Activated CD4-positive, alpha-beta memory T cell treated with anti-CD3 and anti-CD28 coated beads, Interleukin-2, amount 10 ng/mL, durations not matched to agents 7 days and 5 days (primary cell): ENCODE data around the gene ZNF580. TPM values are rescaled to one million over a fixed set of nuclear protein-coding genes. Genes with fewer than 3 reads are reported as not detected.
A peak's percentile ranks its signal among the peaks of the same experiment; 100 is the strongest.

Experiments
- CTCF ChIA-PET: fragments of 350-600 bp; sonication (Branson Sonifier 250); formaldehyde crosslinking; loops from one replicate; lab custom pipeline; 2021; ENCODE audit warnings: antibody characterized with exemption, inconsistent platforms; lab: Charles Lee
- POLR2A ChIA-PET: fragments of 350-600 bp; sonication (Branson Sonifier 250); formaldehyde crosslinking; loops from one replicate; lab custom pipeline; 2021; ENCODE audit warnings: antibody characterized with exemption; lab: Charles Lee
- DNase-seq: peaks from one replicate; pipeline ENCODE4 v3.0.0-alpha.2; 2020
- H3K27ac Mint-ChIP-seq: one replicate; pipeline ENCODE4 v1.8.0; 2021; ENCODE audit warnings: mild to moderate bottlenecking, mixed read lengths
- H3K27me3 Mint-ChIP-seq: one replicate; pipeline ENCODE4 v1.8.0; 2021; ENCODE audit warnings: mixed read lengths
- H3K36me3 Mint-ChIP-seq: one replicate; pipeline ENCODE4 v1.8.0; 2021; ENCODE audit warnings: low read depth, mixed read lengths
- H3K4me1 Mint-ChIP-seq: one replicate; pipeline ENCODE4 v1.8.0; 2021; ENCODE audit warnings: mixed read lengths
- H3K4me3 Mint-ChIP-seq: one replicate; pipeline ENCODE4 v1.8.0; 2021; ENCODE audit warnings: mild to moderate bottlenecking, mixed read lengths
- H3K9me3 Mint-ChIP-seq: one replicate; pipeline ENCODE4 v1.8.0; 2021; ENCODE audit warnings: mixed read lengths
- total RNA-seq, 2 experiments: library from RNA; stranded (reverse); gene quantifications; one replicate each; pipeline ENCODE4 v1.2.3, GENCODE V29; 2021

Gene ZNF580
- total RNA-seq, 2 experiments from 2014 or later, result 35.7 to 39.7 TPM

DNA sequence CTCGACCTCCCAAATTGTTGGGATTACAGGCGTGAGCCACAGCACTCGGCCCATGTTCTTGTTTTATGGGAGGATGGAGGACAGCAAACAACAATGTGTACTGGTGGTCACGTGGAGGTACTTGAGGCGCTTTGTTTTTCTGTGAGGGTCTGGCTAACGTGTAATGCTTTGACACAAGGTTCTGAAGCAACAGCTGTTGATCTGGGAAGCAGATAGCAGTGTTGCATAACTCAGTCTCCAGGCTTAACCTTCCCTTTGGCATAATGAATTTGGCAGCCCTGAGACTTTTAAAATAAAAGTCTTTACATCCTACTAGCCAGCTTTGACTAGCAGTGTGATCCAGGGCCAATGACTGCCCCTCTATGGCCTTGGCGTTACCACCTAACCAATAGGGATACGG, 6.9 kb upstream of the ZNF580 start:
- Mint-ChIP-seq H3K36me3 (peaks cover 26% of the 10 kb centered on the region), H3K9me3 (peaks cover 2% of the 10 kb centered on the region), H3K4me1 (peaks cover 57% of the 10 kb centered on the region), H3K27me3 (peaks cover 3% of the 10 kb centered on the region), H3K4me3 (peak overlapping the region; percentile 99), H3K27ac (peak overlapping the region; percentile 100)
- no peak for DNase-seq
- POLR2A ChIA-PET, result interaction anchor here (1.2 to 4.0 kb wide), 7 partner anchors 9 to 54 kb away, joined by 3 to 14 read pairs (median 5); partner anchors contain the start of genes FIZ1, U2AF2, ZNF524 and ZNF579
- CTCF ChIA-PET, result interaction anchor here (0.7 to 3.4 kb wide), 19 partner anchors 9 to 177 kb away, joined by 4 to 30 read pairs (median 15); partner anchors contain the start of genes CCDC106, FIZ1, U2AF2 and ZNF524

DNA sequence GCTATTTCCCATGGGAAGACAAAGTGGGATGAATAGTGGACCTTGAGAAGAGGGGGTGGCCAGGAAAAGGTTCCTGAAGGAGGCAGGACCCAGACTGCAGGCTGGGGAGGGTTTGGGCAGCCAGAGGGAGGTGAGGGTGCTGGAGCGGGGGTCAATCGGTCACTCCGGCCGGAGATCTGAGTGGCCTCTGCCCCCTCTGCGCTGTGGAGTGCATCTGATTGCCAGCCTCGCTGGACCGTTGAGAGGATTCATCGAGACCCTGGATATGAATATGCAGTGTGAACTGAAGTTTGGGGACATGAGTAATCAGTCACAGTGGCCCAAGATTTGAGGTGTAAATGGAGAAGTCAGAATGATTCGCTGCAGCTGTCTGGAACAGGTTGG, 5.5 kb upstream of the ZNF580 start:
- H3K36me3 Mint-ChIP-seq, result peaks cover 30% of the 10 kb centered on the region
- H3K9me3 Mint-ChIP-seq, result peaks cover 2% of the 10 kb centered on the region
- ChIA-PET POLR2A (interaction anchor here (0.7 to 2.8 kb wide), 17 partner anchors 8 to 376 kb away, joined by 3 to 17 read pairs (median 4); partner anchors contain the start of genes CCDC106, FIZ1, PPP6R1 and U2AF2), CTCF (interaction anchor here (1.0 to 3.4 kb wide), 4 partner anchors 10 to 132 kb away, joined by 3 to 30 read pairs (median 13); partner anchors contain the start of genes CCDC106 and ZNF784)
- H3K27me3 Mint-ChIP-seq, result peaks cover 3% of the 10 kb centered on the region
- no peak for DNase-seq
- peak overlapping the region; percentile 100 for H3K27ac Mint-ChIP-seq
- H3K4me1 Mint-ChIP-seq, result peaks cover 72% of the 10 kb centered on the region
- peak overlapping the region; percentile 99 for H3K4me3 Mint-ChIP-seq

DNA sequence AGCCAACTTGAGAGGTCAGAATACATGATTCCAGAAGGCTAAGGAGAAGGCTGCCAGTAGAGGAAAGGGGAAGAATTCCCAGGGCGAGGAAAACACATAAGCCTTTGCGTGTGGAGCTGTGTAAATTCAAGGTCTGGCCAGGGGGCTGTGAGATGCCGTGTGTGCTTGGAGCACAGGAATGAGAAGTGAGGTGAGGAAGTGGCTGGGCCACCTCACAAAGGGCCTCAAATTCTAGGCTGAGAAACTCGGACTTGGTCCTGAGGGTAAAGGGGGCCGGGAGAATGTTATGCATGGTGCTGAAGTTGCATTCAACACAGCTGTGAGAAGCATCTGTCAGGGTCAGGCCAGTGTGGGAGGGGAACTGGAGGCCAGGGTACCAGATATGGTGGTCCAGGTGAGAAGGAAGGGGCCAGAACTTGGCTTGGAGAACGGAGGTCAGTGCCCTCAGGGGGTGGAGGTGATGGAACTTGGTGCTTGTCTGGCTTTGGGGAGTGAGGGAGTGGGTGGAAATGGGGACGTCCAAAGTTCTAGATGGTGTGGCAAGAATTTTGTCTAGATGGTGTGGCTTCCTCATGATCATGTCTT, 4.9 kb upstream of the ZNF580 start:
- Mint-ChIP-seq H3K27ac (peak overlapping the region; percentile 100), H3K4me3 (peak overlapping the region; percentile 99), H3K4me1 (peaks cover 75% of the 10 kb centered on the region), H3K9me3 (peaks cover 2% of the 10 kb centered on the region), H3K36me3 (peaks cover 30% of the 10 kb centered on the region), H3K27me3 (peaks cover 3% of the 10 kb centered on the region)
- DNase-seq, result no peak
- ChIA-PET CTCF (interaction anchor here (1.0 to 1.6 kb wide), 2 partner anchors 18 to 132 kb away, joined by 3 to 5 read pairs; no protein-coding TSS in a partner anchor), POLR2A (interaction anchor here (0.7 to 2.8 kb wide), 11 partner anchors 9 to 555 kb away, joined by 3 to 17 read pairs (median 4); partner anchors contain the start of genes FIZ1, PPP6R1, ZNF579 and ZNF784)

DNA sequence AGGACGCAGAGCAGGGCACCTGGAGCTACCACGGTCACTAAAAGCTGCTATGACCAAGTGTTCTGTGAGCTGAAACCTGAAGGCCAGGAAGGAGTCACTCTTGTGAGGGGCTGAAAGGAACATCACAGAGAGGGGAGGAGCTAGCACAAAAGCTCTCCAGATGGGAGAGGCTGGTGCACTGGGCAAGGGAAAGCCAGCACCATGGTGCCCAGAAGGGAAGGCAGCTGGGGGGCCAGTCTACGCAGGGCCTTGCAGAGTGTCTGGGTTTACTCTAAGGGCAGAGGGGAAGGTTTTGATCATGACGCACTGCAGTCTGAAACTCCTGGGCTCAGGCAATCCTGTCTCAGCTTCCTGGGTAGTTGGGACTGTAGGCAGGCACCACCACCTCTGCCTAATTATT, 4.1 kb upstream of the ZNF580 start:
- Mint-ChIP-seq H3K27ac (peak overlapping the region; percentile 100), H3K9me3 (peaks cover 2% of the 10 kb centered on the region), H3K4me1 (peaks cover 74% of the 10 kb centered on the region), H3K36me3 (peaks cover 30% of the 10 kb centered on the region), H3K27me3 (no peaks in the 10 kb centered on the region), H3K4me3 (peak overlapping the region; percentile 99)
- DNase-seq, result no peak
- POLR2A ChIA-PET, result interaction anchor here (0.6 to 2.8 kb wide), 9 partner anchors 8 to 556 kb away, joined by 3 to 17 read pairs (median 4); partner anchors contain the start of genes FIZ1, PPP6R1, ZNF579 and ZNF784
- CTCF ChIA-PET, result interaction anchor here (1.0 to 1.6 kb wide), 3 partner anchors 16 to 122 kb away, joined by 3 to 6 read pairs (median 5); no protein-coding TSS in a partner anchor

DNA sequence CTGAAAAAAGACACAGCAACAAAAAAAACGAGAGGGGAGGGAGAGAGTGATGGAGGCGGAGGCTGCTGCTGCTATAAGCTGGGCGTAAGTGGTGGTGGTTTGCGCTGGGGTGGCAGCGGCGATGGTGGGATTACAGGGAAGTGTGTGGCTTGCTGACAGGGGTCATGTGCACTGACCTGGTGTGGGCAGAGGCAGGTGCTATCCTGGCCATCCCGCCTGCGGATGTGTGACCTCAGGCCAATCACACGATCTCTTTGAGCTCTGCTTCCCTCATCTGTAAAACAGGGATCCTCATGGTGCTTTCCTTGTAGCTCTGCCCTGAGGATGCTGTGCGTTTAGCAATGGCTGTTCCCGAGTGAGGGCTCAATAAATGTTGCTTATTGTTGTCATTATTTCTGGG, 3.3 kb upstream of the ZNF580 start:
- Mint-ChIP-seq H3K27ac (peak overlapping the region; percentile 66), H3K4me1 (peaks cover 71% of the 10 kb centered on the region)
- POLR2A ChIA-PET, result interaction anchor here (0.8 to 2.8 kb wide), 5 partner anchors 10 to 38 kb away, joined by 3 to 17 read pairs (median 4); partner anchors contain the start of genes FIZ1, ZNF784 and ZNF865

DNA sequence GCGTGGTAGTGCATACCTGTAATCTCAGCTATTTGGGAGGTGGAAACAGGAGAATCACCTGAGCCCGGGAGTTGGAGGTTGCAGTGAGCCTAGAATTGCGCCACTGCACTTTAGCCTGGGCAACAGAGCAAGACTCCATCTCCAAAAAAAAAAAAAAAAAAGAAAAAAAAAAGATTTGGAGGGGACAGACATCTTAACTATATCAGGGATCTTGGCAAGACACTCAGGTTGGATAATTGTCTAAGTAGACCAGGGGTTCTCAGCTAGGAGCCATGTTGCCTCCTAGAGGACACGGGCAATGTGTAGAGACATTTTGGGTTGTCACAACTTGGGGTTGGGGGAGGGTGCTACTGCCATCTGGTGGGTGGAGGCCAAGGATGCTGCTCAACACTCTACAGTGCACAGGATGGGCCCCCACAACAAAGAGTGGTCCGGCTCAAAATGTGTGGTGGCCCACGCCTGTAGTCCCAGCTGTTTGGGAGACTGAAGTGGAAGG, 1.9 kb upstream of the ZNF580 start:
- H3K36me3 Mint-ChIP-seq, result peaks cover 35% of the 10 kb centered on the region
- CTCF ChIA-PET, result interaction anchor here (0.6 to 1.9 kb wide), 10 partner anchors 9 to 1184 kb away, joined by 3 to 11 read pairs (median 4); partner anchors contain the start of genes CCDC106, FIZ1, KMT5C and ZNF784
- no peak overlapping the region for H3K4me3 Mint-ChIP-seq
- H3K27ac Mint-ChIP-seq, result peak overlapping the region; percentile 53
- peaks cover 74% of the 10 kb centered on the region for H3K4me1 Mint-ChIP-seq
- DNase-seq, result peak; percentile 71
- no peaks in the 10 kb centered on the region for H3K27me3 Mint-ChIP-seq
- POLR2A ChIA-PET, result interaction anchor here (0.9 to 1.5 kb wide), 3 partner anchors 10 to 40 kb away, joined by 3 to 7 read pairs (median 5); partner anchors contain the start of genes FIZ1 and U2AF2
- H3K9me3 Mint-ChIP-seq, result peaks cover 2% of the 10 kb centered on the region

More for the DNA sequence above, 3.3 kb upstream of the ZNF580 start:
- no peak for DNase-seq
- Mint-ChIP-seq H3K4me3 (peak overlapping the region; percentile 32), H3K36me3 (peaks cover 30% of the 10 kb centered on the region), H3K9me3 (peaks cover 2% of the 10 kb centered on the region), H3K27me3 (no peaks in the 10 kb centered on the region)
- CTCF ChIA-PET, result interaction anchor here (1.0 to 1.6 kb wide), 5 partner anchors 10 to 134 kb away, joined by 3 to 6 read pairs (median 4); no protein-coding TSS in a partner anchor

DNA sequence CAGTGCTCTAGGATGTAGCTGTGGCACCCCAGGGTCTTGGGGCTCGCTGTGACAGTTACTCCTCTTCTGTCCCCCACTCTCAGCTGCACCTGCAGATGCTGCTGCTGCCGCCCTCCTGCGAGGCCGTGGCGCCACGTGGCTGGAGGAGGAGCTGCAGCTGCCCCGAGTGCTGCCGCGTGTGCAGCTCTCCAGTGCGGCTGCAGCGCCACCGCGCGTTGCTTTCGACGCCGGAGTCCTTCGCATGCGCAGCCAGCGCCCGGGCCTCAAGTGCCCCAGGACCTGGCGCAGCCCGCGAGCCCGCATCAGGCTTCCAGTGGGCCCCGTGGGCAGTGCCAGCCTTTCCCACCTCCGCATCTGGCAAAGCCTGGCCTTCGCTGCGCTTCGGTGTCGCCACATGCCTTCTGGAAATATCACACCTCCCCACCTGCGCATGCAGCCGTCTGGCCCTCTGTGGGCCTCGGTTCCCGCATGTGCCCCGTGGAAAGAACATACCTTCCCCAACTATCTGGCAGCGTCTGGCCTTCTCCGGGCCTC, 692 bp upstream of the ZNF580 start:
- peaks cover 75% of the 10 kb centered on the region for H3K4me1 Mint-ChIP-seq
- H3K9me3 Mint-ChIP-seq, result peaks cover 2% of the 10 kb centered on the region
- H3K27me3 Mint-ChIP-seq, result no peaks in the 10 kb centered on the region
- peaks cover 30% of the 10 kb centered on the region for H3K36me3 Mint-ChIP-seq
- ChIA-PET POLR2A (interaction anchor here (0.7 to 1.0 kb wide), 2 partner anchors 14 to 41 kb away, joined by 3 to 5 read pairs; partner anchors contain the start of gene FIZ1), CTCF (interaction anchor here (1.0 to 1.9 kb wide), 4 partner anchors 9 to 136 kb away, joined by 5 to 11 read pairs (median 8); partner anchors contain the start of gene ZNF784)
- peak overlapping the region; percentile 85 for H3K27ac Mint-ChIP-seq
- H3K4me3 Mint-ChIP-seq, result peak overlapping the region; percentile 72
- DNase-seq, result peak; percentile 76

DNA sequence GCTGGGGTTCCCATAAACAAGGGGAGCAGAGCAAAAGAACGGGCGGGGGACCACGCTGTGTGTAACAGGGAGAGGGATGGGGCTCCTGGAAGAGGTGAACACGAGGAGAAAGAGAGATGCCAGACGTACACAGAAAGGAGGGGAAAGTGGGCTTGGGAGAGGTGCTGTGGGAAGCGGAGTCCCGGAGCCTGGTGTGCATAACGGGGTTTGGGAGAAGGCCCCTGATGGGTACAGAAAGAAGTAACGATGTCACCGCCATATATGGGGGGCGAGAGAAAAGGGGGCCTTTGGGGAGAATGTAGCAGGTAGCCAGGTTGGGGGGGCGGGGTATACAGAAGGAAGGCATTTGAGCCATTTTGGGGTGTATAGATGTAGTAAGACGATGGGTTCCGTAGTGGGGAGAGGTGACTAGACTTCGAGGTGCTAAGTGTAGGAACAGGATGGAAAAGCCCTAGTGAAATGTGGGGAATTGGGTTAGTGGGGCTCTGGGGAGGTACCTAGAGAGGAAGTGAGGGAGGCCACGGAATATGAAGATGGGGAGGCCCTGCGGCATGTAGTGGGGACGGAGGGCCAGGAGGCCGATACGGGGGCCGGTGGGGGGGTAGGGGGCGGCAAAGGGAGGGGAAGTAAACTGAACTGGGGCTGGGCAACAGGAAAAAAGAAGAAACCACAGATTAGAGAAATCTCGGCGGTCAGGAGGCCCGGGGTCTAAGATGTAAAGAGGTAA, 787 bp downstream of the ZNF580 start:
- H3K36me3 Mint-ChIP-seq, result peaks cover 21% of the 10 kb centered on the region
- H3K4me3 Mint-ChIP-seq, result peak overlapping the region; percentile 86
- CTCF ChIA-PET, result interaction anchor here (0.7 to 3.1 kb wide), 5 partner anchors 9 to 16 kb away, joined by 3 to 14 read pairs (median 4); no protein-coding TSS in a partner anchor
- peak overlapping the region; percentile 85 for H3K27ac Mint-ChIP-seq
- no peaks in the 10 kb centered on the region for H3K27me3 Mint-ChIP-seq
- peak; percentile 30 for DNase-seq
- peaks cover 66% of the 10 kb centered on the region for H3K4me1 Mint-ChIP-seq
- POLR2A ChIA-PET, result interaction anchor here (0.6 to 2.0 kb wide), 6 partner anchors 8 to 42 kb away, joined by 3 to 23 read pairs (median 7); partner anchors contain the start of genes FIZ1, U2AF2 and ZNF784
- peaks cover 2% of the 10 kb centered on the region for H3K9me3 Mint-ChIP-seq

DNA sequence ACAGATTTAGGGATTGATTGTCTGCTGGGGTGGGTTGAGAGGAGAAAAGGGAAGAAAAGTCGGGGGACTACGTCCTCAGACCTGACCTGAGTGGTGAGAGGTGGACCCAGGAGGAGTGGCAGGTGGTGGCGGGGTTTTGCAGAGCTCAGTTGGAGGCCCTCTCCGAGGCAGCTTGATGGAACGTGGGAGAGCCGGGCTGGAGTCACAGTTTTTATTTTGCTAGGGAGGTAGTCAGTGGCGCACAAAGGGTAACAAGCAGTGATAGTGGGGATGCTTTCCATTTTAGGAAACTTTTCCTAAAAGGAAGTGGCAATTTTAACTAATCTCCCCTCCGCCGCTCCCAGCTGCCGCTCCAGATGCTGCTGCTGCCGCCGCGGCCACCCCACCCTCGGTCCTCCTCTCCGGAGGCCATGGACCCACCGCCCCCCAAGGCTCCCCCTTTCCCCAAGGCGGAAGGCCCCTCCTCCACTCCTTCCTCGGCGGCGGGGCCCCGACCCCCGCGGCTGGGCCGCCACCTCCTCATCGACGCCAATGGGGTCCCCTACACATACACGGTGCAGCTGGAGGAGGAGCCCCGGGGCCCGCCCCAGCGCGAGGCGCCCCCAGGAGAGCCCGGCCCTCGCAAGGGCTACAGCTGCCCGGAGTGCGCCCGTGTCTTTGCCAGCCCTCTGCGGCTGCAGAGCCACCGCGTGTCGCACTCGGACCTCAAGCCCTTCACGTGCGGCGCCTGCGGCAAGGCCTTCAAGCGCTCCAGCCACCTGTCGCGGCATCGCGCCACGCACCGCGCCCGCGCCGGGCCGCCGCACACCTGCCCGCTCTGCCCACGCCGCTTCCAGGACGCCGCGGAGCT, 1.6 kb downstream of the ZNF580 start:
- peak; percentile 26 for DNase-seq
- Mint-ChIP-seq H3K9me3 (peaks cover 2% of the 10 kb centered on the region), H3K27me3 (no peaks in the 10 kb centered on the region), H3K4me1 (peaks cover 61% of the 10 kb centered on the region), H3K4me3 (peak overlapping the region; percentile 86), H3K27ac (peak overlapping the region; percentile 94), H3K36me3 (peaks cover 26% of the 10 kb centered on the region)
- CTCF ChIA-PET, result interaction anchor here (0.7 to 3.1 kb wide), 7 partner anchors 10 to 166 kb away, joined by 3 to 14 read pairs (median 4); partner anchors contain the start of gene ZNF628
- POLR2A ChIA-PET, result interaction anchor here (0.6 to 2.5 kb wide), 8 partner anchors 8 to 43 kb away, joined by 3 to 23 read pairs (median 7); partner anchors contain the start of genes FIZ1, U2AF2 and ZNF784

DNA sequence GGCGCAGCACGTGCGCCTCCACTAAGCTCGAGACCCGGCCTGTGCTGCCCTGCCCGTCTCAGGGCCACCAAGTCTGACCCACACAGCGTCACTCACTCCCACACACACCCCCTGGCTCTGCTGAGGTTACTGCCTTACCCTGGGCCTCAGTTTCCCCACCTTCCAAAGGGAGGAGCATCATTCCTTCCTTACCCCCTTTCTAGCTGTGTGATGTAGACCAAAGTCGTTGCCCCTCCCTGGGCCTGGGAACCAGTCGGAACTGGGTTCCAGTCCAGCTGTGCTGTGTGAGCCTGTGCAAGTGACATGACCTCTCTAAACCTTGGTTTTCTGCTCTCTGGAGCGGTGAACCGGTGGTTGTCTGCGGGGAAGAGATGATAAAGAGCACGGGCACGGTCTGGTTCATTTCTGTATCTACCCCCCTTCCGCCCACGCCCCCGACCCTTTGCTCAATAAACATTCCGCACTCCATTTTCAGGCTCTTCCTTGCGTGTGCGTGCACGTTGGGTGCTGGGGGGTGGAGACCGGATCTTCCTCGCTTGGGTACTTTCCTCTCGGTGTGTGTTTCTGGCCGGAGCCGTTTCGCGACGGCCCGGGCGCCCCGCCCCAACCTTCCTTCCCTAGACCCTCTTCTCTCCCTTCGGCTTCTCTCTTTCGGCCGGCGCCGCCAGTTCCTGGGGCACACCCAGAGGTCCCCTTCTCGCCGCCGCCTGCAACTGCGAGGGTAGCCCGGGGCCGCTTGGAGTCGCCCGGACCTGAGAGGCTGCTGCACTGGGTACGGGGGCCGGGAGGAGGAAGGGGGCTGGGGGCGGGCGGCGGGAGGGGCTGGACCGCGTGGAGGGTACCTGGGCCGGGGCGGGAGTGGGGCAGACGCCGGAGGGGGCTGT, 2.4 kb downstream of the ZNF580 start, which contains the start of gene ZNF581:
Gene ZNF581, plus strand, starts transcription at position 647 of the 884 bp plus-strand sequence. CDS start 923 bp downstream, outside the sequence.
- ChIA-PET CTCF (interaction anchor here (1.0 to 3.1 kb wide), 6 partner anchors 10 to 167 kb away, joined by 3 to 14 read pairs (median 4); partner anchors contain the start of gene ZNF628), POLR2A (interaction anchor here (1.1 to 2.5 kb wide), 7 partner anchors 8 to 44 kb away, joined by 3 to 23 read pairs (median 10); partner anchors contain the start of genes FIZ1 and U2AF2)
- Mint-ChIP-seq H3K4me3 (peak within 1 kb of the TSS; percentile 86), H3K27ac (peak within 1 kb of the TSS; percentile 94), H3K9me3 (no peaks in the 10 kb centered on the region), H3K27me3 (no peaks in the 10 kb centered on the region), H3K4me1 (peaks cover 56% of the 10 kb centered on the region), H3K36me3 (peaks cover 21% of the 10 kb centered on the region)
- peak; percentile 78 for DNase-seq
